ENCODE measurements around the gene STK4. TPM values are rescaled to one million over a fixed set of nuclear protein-coding genes. Genes with fewer than 3 reads are reported as not detected.

STK4 gene
- total RNA-seq, 1 experiment from 2014 or later: 52.7 TPM

DNA sequence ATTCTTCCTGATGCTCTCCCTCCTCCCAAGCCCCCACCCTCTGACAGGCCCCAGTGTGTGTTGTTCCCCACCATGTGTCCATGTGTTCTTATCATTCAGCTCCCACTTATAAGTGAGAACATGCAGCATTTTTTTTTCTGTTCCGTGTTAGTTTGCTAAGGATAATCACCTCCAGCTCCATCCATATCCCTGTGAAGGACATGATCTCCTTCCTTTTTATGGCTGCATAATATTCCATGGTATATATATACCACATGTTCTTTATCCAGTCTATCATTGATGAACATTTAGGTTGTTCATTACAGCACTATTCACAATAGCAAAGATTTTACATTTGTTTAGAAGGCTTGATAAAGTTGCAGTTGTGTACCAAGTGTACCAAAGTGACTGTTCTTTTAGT is 76.7 kb downstream of the STK4 start:
- no peak overlapping the region for H3K27ac ChIP-seq (ENCODE audit: low read depth, low read length, poor library complexity, severe bottlenecking)
- no peak overlapping the region for H3K4me3 ChIP-seq (ENCODE audit: low read depth, low read length, poor library complexity, severe bottlenecking)
- intact Hi-C loops (cut with micrococcal nuclease; ENCODE audit: unreplicated experiment): no loop called here
- no peaks in the 10 kb centered on the region for H3K9me3 ChIP-seq (ENCODE audit: low read depth, low read length, poor library complexity, severe bottlenecking)
- no peaks in the 10 kb centered on the region for H3K27me3 ChIP-seq (replicated peaks; ENCODE audit: insufficient read depth, low read depth, low read length, poor library complexity)
- ChIA-PET POLR2A (ENCODE audit: low non-redundant PET) (no interaction called here), CTCF (interaction anchor here (1.5 kb wide), 2 partner anchors 263 to 269 kb away, joined by 3 to 6 read pairs; no protein-coding TSS in a partner anchor)
- H3K36me3 ChIP-seq (ENCODE audit: insufficient read depth, low read length, poor library complexity, severe bottlenecking): no peaks in the 10 kb centered on the region
- TF ChIP-seq, protein P1, sequence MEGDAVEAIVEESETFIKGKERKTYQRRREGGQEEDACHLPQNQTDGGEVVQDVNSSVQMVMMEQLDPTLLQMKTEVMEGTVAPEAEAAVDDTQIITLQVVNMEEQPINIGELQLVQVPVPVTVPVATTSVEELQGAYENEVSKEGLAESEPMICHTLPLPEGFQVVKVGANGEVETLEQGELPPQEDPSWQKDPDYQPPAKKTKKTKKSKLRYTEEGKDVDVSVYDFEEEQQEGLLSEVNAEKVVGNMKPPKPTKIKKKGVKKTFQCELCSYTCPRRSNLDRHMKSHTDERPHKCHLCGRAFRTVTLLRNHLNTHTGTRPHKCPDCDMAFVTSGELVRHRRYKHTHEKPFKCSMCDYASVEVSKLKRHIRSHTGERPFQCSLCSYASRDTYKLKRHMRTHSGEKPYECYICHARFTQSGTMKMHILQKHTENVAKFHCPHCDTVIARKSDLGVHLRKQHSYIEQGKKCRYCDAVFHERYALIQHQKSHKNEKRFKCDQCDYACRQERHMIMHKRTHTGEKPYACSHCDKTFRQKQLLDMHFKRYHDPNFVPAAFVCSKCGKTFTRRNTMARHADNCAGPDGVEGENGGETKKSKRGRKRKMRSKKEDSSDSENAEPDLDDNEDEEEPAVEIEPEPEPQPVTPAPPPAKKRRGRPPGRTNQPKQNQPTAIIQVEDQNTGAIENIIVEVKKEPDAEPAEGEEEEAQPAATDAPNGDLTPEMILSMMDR (conservative IDR thresholded peaks at IDR 0.05; ENCODE audit: low read depth, low read length): no peak
- TF ChIP-seq EZH2 (IDR thresholded peaks at IDR 0.05; ENCODE audit: borderline replicate concordance, low read depth, low read length, poor library complexity, severe bottlenecking): no peak
- H3K4me1 ChIP-seq (ENCODE audit: insufficient read depth, low read length, poor library complexity, severe bottlenecking): no peaks in the 10 kb centered on the region
- no TSS peak for BruUV-seq (replicated peaks)
- DNase-seq (ENCODE audit: low spot score): no peak

GRCh38 chr20:45044084-45044573 is 77.8 kb downstream of the STK4 start:
- Histone ChIP-seq H3K4me3 (ENCODE audit: low read depth, low read length, poor library complexity, severe bottlenecking) (no peak overlapping the region), H3K4me1 (ENCODE audit: insufficient read depth, low read length, poor library complexity, severe bottlenecking) (no peaks in the 10 kb centered on the region), H3K36me3 (ENCODE audit: insufficient read depth, low read length, poor library complexity, severe bottlenecking) (no peaks in the 10 kb centered on the region), H3K9me3 (ENCODE audit: low read depth, low read length, poor library complexity, severe bottlenecking) (no peaks in the 10 kb centered on the region), H3K27me3 (replicated peaks; ENCODE audit: insufficient read depth, low read depth, low read length, poor library complexity) (no peaks in the 10 kb centered on the region), H3K27ac (ENCODE audit: low read depth, low read length, poor library complexity, severe bottlenecking) (no peak overlapping the region)
- DNase-seq (ENCODE audit: low spot score): peak; percentile 87
- intact Hi-C loops (cut with micrococcal nuclease; ENCODE audit: unreplicated experiment): loop anchor here (1.0 kb wide), 2 partner anchors 51 to 247 kb away; no protein-coding TSS in a partner anchor
- POLR2A ChIA-PET (ENCODE audit: low non-redundant PET): no interaction called here
- no TSS peak for BruUV-seq (replicated peaks)
- CTCF ChIA-PET: interaction anchor here (0.5 to 1.5 kb wide), 18 partner anchors 9 to 392 kb away, joined by 3 to 26 read pairs (median 4); no protein-coding TSS in a partner anchor
- TF ChIP-seq EZH2 (IDR thresholded peaks at IDR 0.05; ENCODE audit: borderline replicate concordance, low read depth, low read length, poor library complexity, severe bottlenecking): no peak
- TF ChIP-seq, protein P1 (conservative IDR thresholded peaks at IDR 0.05; ENCODE audit: low read depth, low read length): peak; percentile 92

DNA sequence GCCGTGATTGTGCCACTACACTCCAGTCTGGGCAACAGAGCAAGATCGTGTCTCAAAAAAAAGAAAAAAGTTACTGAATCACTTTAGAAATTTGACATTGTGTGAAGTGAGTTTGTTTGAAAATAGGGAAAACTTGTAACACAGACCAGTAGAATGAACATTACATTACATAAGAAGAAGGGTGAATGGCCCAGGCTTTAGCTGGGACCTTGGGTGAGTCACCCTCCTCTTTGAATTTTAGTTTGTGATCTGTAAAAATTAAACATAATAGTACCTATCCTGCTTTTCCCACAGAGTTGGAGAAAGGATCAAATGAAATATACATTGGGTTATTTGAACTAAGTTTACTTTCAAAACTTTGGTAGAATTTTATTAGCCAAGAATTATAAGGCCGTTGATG is 78.3 kb downstream of the STK4 start:
- Histone ChIP-seq H3K4me1 (ENCODE audit: insufficient read depth, low read length, poor library complexity, severe bottlenecking) (no peaks in the 10 kb centered on the region), H3K27me3 (replicated peaks; ENCODE audit: insufficient read depth, low read depth, low read length, poor library complexity) (no peaks in the 10 kb centered on the region), H3K4me3 (ENCODE audit: low read depth, low read length, poor library complexity, severe bottlenecking) (no peak overlapping the region), H3K36me3 (ENCODE audit: insufficient read depth, low read length, poor library complexity, severe bottlenecking) (no peaks in the 10 kb centered on the region), H3K27ac (ENCODE audit: low read depth, low read length, poor library complexity, severe bottlenecking) (no peak overlapping the region), H3K9me3 (ENCODE audit: low read depth, low read length, poor library complexity, severe bottlenecking) (no peaks in the 10 kb centered on the region)
- ChIA-PET CTCF (interaction anchor here (0.5 to 1.5 kb wide), 14 partner anchors 9 to 392 kb away, joined by 3 to 26 read pairs (median 6); no protein-coding TSS in a partner anchor), POLR2A (ENCODE audit: low non-redundant PET) (no interaction called here)
- no TSS peak for BruUV-seq (replicated peaks)
- TF ChIP-seq, protein P1 (conservative IDR thresholded peaks at IDR 0.05; ENCODE audit: low read depth, low read length): no peak
- no peak for TF ChIP-seq EZH2 (IDR thresholded peaks at IDR 0.05; ENCODE audit: borderline replicate concordance, low read depth, low read length, poor library complexity, severe bottlenecking)
- intact Hi-C loops (cut with micrococcal nuclease; ENCODE audit: unreplicated experiment): loop anchor here (1.0 kb wide), 2 partner anchors 51 to 247 kb away; no protein-coding TSS in a partner anchor
- DNase-seq (ENCODE audit: low spot score): no peak
